Measurements from ENCODE around the gene RAPGEF5. TPM values are rescaled to one million over a fixed set of nuclear protein-coding genes. Genes with fewer than 3 reads are reported as not detected.

RAPGEF5 gene
- total RNA-seq, 4 donors from 2014 or later: 26.5 to 76.6 (median 39.3) TPM

DNA sequence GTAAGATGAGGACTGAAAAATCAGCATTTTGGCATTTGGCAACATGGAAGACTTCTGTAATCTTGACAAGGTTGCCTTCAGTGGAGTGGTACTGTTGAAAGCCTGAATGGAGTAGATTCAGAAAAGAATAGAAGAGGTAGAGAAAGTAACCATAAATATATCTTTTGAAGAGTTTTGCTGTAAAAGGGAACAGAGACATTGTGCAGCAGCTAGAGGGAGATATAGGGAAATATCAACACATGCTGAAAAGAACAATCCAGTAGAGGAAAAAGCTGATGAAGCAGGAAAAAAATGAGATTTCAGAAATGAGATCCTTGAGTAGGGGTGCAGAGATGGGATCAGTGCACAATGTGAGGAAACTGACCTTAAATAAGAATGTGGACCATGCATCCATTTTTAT, 60.0 kb downstream of the RAPGEF5 start:
- Histone ChIP-seq H3K9me3 (no peaks in the 10 kb centered on the region), H3K4me1 (peaks cover 0 to 4% of the 10 kb centered on the region in 2 donors), H3K27me3 (no peaks in the 10 kb centered on the region), H3K27ac (no peak overlapping the region), H3K36me3 (no peaks in the 10 kb centered on the region), H3K4me3 (replicated peaks in 1 of 3) (no peak overlapping the region)
- intact Hi-C loops (cut with DNase I): no loop called here
- TF ChIP-seq, protein P1, sequence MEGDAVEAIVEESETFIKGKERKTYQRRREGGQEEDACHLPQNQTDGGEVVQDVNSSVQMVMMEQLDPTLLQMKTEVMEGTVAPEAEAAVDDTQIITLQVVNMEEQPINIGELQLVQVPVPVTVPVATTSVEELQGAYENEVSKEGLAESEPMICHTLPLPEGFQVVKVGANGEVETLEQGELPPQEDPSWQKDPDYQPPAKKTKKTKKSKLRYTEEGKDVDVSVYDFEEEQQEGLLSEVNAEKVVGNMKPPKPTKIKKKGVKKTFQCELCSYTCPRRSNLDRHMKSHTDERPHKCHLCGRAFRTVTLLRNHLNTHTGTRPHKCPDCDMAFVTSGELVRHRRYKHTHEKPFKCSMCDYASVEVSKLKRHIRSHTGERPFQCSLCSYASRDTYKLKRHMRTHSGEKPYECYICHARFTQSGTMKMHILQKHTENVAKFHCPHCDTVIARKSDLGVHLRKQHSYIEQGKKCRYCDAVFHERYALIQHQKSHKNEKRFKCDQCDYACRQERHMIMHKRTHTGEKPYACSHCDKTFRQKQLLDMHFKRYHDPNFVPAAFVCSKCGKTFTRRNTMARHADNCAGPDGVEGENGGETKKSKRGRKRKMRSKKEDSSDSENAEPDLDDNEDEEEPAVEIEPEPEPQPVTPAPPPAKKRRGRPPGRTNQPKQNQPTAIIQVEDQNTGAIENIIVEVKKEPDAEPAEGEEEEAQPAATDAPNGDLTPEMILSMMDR (IDR thresholded peaks at IDR 0.05): peak in 1 of 6 experiments; percentile 8
- TF ChIP-seq POLR2A (IDR thresholded peaks at IDR 0.05): no peak
- DNase-seq: no peak

DNA sequence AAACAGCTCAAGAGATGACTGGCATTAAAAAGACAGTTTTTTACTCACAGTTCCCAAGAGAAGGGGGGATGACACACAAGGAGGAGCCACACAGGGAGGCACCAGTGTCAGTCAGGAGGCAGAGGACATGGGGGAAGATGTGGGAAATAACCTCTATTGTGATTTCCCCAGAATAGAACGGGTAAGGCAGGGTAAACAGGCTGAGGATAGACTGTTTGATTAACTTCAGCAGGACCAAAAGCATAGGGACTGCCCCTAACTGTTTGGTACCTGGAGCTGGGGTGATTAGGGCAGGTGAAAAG, 60.7 kb downstream of the RAPGEF5 start:
- Histone ChIP-seq H3K9me3 (no peaks in the 10 kb centered on the region), H3K27me3 (no peaks in the 10 kb centered on the region), H3K4me1 (peaks cover 0 to 4% of the 10 kb centered on the region in 2 donors), H3K36me3 (no peaks in the 10 kb centered on the region), H3K27ac (no peak overlapping the region), H3K4me3 (replicated peaks in 1 of 3) (no peak overlapping the region)
- no peak for DNase-seq
- WGBS, 2 donors: 85 to 97% methylated on average over 1 of the region's 1 CpG
- TF ChIP-seq, protein P1 (IDR thresholded peaks at IDR 0.05): no peak
- no peak for TF ChIP-seq POLR2A (IDR thresholded peaks at IDR 0.05)
- intact Hi-C loops (cut with DNase I): no loop called here

DNA sequence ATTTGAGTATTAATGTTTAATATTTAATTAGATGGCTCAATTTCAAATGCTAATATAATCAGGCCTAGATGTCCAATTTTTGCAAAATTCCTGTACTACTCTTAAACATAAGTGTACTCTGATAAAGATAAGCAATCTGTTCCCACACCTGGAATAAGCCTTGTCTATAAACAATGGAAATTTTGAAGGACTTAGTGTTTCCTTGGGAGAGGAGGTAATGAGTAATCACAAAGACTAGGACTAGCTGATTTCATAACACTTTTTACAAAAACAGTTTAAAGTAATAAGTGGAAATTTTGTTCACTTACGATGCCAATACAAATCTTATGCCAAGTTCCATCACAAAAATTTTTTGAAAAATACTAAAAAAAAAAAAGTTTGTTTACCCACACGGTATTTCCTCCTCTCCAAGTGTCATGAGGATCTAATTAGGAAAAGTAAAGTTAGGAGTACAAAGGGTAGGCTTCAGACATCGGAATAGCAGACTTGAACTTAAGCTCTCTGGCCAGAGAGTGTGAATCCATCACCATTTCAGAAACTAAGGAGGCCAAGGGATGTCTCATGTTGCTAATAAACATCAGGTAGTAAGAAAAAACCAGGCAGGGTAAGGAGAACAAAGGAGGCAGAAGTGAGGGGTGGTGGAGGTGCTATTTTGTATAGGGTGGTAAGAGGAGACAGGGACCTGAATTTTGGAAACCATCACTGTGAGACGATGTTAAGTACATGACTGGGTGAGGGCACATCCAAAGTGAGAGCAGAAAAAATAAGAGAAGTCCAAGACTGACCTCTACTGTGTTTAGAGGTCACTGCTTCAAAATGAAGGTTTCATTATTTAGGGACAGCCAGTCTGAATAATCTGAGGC, 61.3 kb downstream of the RAPGEF5 start:
- intact Hi-C loops (cut with DNase I): no loop called here
- no peak for TF ChIP-seq POLR2A (IDR thresholded peaks at IDR 0.05)
- TF ChIP-seq, protein P1 (IDR thresholded peaks at IDR 0.05): peak in 1 of 6 experiments; percentile 10
- H3K27me3 ChIP-seq: no peaks in the 10 kb centered on the region
- no peaks in the 10 kb centered on the region for H3K36me3 ChIP-seq
- DNase-seq: no peak
- no peak overlapping the region for H3K27ac ChIP-seq
- WGBS, 2 donors: 68 to 72% methylated on average over 4 of the region's 4 CpGs
- H3K4me1 ChIP-seq: peaks cover 0 to 4% of the 10 kb centered on the region in 2 donors
- H3K4me3 ChIP-seq (replicated peaks in 1 of 3): no peak overlapping the region
- no peaks in the 10 kb centered on the region for H3K9me3 ChIP-seq

DNA sequence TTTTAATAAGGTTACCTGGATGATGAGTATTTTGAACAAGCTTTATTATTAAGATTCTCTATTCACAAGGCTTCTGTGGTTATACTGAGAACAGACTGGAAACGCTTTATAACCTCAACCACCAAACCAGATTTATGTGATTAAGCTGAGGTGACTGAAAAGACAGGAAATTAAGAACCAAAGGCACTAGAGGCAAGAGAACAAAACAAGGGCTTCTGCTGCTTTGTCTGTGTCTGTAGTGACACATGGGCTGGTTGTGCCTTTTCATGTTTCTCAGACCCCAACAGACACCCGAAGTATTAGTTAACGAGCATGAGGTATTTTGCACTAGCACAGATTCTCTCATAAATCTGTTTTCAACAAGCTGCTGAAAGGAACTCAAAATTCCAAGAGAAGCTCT, 64.4 kb downstream of the RAPGEF5 start:
- Histone ChIP-seq H3K36me3 (no peaks in the 10 kb centered on the region), H3K4me3 (replicated peaks in 1 of 3) (no peak overlapping the region), H3K27ac (no peak overlapping the region), H3K4me1 (peaks cover 0 to 4% of the 10 kb centered on the region in 2 donors), H3K9me3 (no peaks in the 10 kb centered on the region), H3K27me3 (no peaks in the 10 kb centered on the region)
- TF ChIP-seq POLR2A (IDR thresholded peaks at IDR 0.05): no peak
- TF ChIP-seq, protein P1 (IDR thresholded peaks at IDR 0.05): no peak
- WGBS, 2 donors: 72 to 74% methylated on average over 3 of the region's 3 CpGs
- intact Hi-C loops (cut with DNase I): no loop called here
- DNase-seq: no peak

- Histone ChIP-seq H3K4me1 (peaks cover 0 to 4% of the 10 kb centered on the region in 2 donors), H3K4me3 (replicated peaks in 1 of 3) (no peak overlapping the region), H3K27ac (no peak overlapping the region), H3K36me3 (no peaks in the 10 kb centered on the region), H3K27me3 (no peaks in the 10 kb centered on the region), H3K9me3 (no peaks in the 10 kb centered on the region)
- DNase-seq: no peak
- TF ChIP-seq POLR2A (IDR thresholded peaks at IDR 0.05): no peak
- TF ChIP-seq, protein P1 (IDR thresholded peaks at IDR 0.05): no peak
- 82 to 89% methylated on average over 2 of the region's 2 CpGs for WGBS, 2 donors
- intact Hi-C loops (cut with DNase I): no loop called here
Observed at GRCh38 chr7:22291977-22292376, 65.0 kb downstream of the RAPGEF5 start.

Measured in thyroid gland (tissue), 4 donors.